Colonic mucosa (tissue), 4 donors: Measurements from ENCODE around the gene SLC17A8. TPM values are rescaled to one million over a fixed set of nuclear protein-coding genes. Genes with fewer than 3 reads are reported as not detected.

Experiments used
- DNase-seq: peaks from one replicate; pipeline ENCODE4 v3.0.0-alpha.2; 2020
- H3K27ac ChIP-seq: fragments of 200-600 bp; one replicate; pipeline ENCODE4 v1.8.0; 2021
- H3K27me3 ChIP-seq: fragments of 200-600 bp; one replicate; pipeline ENCODE4 v1.8.0; 2021
- H3K36me3 ChIP-seq: fragments of 200-600 bp; one replicate; pipeline ENCODE4 v1.8.0; 2021
- H3K4me1 ChIP-seq: fragments of 200-600 bp; one replicate; pipeline ENCODE4 v1.8.0; 2021; ENCODE audit warnings: mild to moderate bottlenecking
- H3K4me3 ChIP-seq: fragments of 200-600 bp; one replicate; pipeline ENCODE4 v1.8.0; 2021
- H3K9ac ChIP-seq, 2 donors: one replicate each; pipeline ENCODE4 v1.7.0; 2013; ENCODE audit warnings: control low read depth in 2 of 2, low read depth in 2 of 2, low read length in 2 of 2
- H3K9me3 ChIP-seq: fragments of 200-600 bp; one replicate; pipeline ENCODE4 v1.8.0; 2021
- CTCF ChIP-seq: fragments of 200-600 bp; IDR thresholded peaks from one replicate; pipeline ENCODE4 v1.8.0; 2022; ENCODE audit warnings: antibody characterized with exemption, mild to moderate bottlenecking
- intact Hi-C: fragments of 100-400 bp; cut with DNase I; formaldehyde crosslinking; loops from one replicate; pipeline ENCODE4 v1.14.1; 2022
- total RNA-seq, 2 donors: library from RNA; stranded (reverse); fragmentation: NEBNext Ultra II Directional in 1 of 2; extraction: Animal tissue kit (Norgen Biotek cat#: 25700) in 1 of 2; gene quantifications; one replicate each; pipeline ENCODE4 v1.2.1, GENCODE V29; 2021
- donor health status: healthy.
- donor health status: DM: no; HTN: no; CAD: no.
- donor health status: DM: no; HTN: no; CAD: no.

SLC17A8 gene
- total RNA-seq, 2 donors from 2014 or later = 0.91 to 3.3 TPM

GRCh38 chr12:100329800-100330199 is 27.1 kb upstream of the SLC17A8 start:
- H3K36me3 ChIP-seq = no peaks in the 10 kb centered on the region
- TF ChIP-seq CTCF = no peak
- no peak overlapping the region for H3K4me3 ChIP-seq
- no peaks in the 10 kb centered on the region for H3K9me3 ChIP-seq
- no peaks in the 10 kb centered on the region for H3K4me1 ChIP-seq
- no peak overlapping the region for H3K9ac ChIP-seq
- intact Hi-C loops = loop anchor here (10.0 kb wide), 1 partner anchor 115 kb away; no protein-coding TSS in a partner anchor
- DNase-seq = no peak
- H3K27me3 ChIP-seq = no peaks in the 10 kb centered on the region
- H3K27ac ChIP-seq = no peak overlapping the region

DNA sequence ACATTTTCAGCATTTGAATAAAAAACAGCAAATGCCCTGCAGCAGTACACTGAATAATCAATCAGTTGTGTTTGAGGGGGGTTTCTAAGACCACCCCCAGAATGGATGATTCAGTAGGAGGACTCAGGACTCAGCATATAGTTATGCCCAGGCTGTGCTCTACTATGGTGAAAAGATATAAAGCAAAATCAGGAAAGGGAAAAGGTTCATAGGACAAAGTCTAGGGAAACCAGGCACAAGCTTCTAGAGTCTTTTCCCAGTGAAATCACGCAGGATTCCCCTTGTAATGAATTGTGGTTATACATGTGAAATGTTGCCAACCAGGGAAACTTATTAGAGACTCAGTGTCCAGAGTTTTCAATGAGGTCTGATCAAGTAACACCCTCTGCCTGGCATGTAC is 25.0 kb upstream of the SLC17A8 start:
- Histone ChIP-seq H3K36me3 (no peaks in the 10 kb centered on the region), H3K4me3 (no peak overlapping the region), H3K27me3 (no peaks in the 10 kb centered on the region), H3K9ac (no peak overlapping the region), H3K27ac (no peak overlapping the region), H3K4me1 (no peaks in the 10 kb centered on the region), H3K9me3 (no peaks in the 10 kb centered on the region)
- TF ChIP-seq CTCF = no peak
- intact Hi-C loops = loop anchor here (10.0 kb wide), 1 partner anchor 117 kb away; no protein-coding TSS in a partner anchor
- no peak for DNase-seq

DNA sequence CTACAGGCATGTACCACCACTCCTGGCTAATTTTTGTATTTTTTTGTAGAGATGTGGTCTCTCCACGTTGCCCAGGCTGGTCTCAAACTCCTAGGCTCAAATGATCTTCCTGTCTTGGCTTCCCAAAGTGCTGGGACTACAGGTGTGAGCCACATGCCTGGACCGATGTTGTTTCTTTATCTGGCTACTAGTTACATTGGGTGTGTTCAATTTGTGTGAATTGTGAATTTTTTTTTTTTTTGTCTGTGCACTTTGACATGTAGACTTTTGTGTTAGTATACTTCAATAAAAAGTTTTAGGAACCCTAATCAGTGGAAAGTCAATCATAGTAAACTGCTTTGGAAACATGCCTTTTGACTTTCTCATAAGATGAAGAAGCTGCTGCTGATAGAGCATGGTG is 24.0 kb upstream of the SLC17A8 start:
- no peak overlapping the region for H3K9ac ChIP-seq
- H3K4me1 ChIP-seq = no peaks in the 10 kb centered on the region
- no peaks in the 10 kb centered on the region for H3K36me3 ChIP-seq
- TF ChIP-seq CTCF = no peak
- no peak overlapping the region for H3K4me3 ChIP-seq
- no peaks in the 10 kb centered on the region for H3K27me3 ChIP-seq
- DNase-seq = no peak
- H3K9me3 ChIP-seq = no peaks in the 10 kb centered on the region
- no peak overlapping the region for H3K27ac ChIP-seq
- intact Hi-C loops = loop anchor here (10.0 kb wide), 1 partner anchor 118 kb away; no protein-coding TSS in a partner anchor

GRCh38 chr12:100337299-100337698 is 19.6 kb upstream of the SLC17A8 start:
- Histone ChIP-seq H3K9ac (no peak overlapping the region), H3K36me3 (no peaks in the 10 kb centered on the region), H3K27me3 (no peaks in the 10 kb centered on the region), H3K4me1 (no peaks in the 10 kb centered on the region), H3K9me3 (no peaks in the 10 kb centered on the region), H3K4me3 (no peak overlapping the region), H3K27ac (no peak overlapping the region)
- no peak for DNase-seq
- TF ChIP-seq CTCF = no peak
- intact Hi-C loops = loop anchor here (10.0 kb wide), 1 partner anchor 122 kb away; no protein-coding TSS in a partner anchor

GRCh38 chr12:100337727-100338126 is 19.1 kb upstream of the SLC17A8 start:
- Histone ChIP-seq H3K9me3 (no peaks in the 10 kb centered on the region), H3K9ac (no peak overlapping the region), H3K27me3 (no peaks in the 10 kb centered on the region), H3K4me1 (no peaks in the 10 kb centered on the region), H3K27ac (no peak overlapping the region), H3K36me3 (no peaks in the 10 kb centered on the region), H3K4me3 (no peak overlapping the region)
- intact Hi-C loops = loop anchor here (10.0 kb wide), 1 partner anchor 123 kb away; no protein-coding TSS in a partner anchor
- no peak for TF ChIP-seq CTCF
- DNase-seq = peak; percentile 74
